ENCODE results near the gene SLC19A1. TPM values are rescaled to one million over a fixed set of nuclear protein-coding genes. Genes with fewer than 3 reads are reported as not detected.

Gene SLC19A1
- 67.0 TPM for polyA plus RNA-seq (ENCODE audit: insufficient read length)
- long read RNA-seq, donor 1, partial matches to known transcripts = 297 of 305 reads
- long read RNA-seq, donor 1, other reads (novel, unspliced or antisense) = 5 of 305 reads
- long read RNA-seq, donor 2, partial matches to known transcripts = 10 of 13 reads
- long read RNA-seq, donor 2, other reads (novel, unspliced or antisense) = 0 of 13 reads
- long read RNA-seq, donor 3, partial matches to known transcripts = 5 of 9 reads
- long read RNA-seq, donor 3, other reads (novel, unspliced or antisense) = 0 of 9 reads
- long read RNA-seq, donor 4 = 0 reads
- long read RNA-seq, donor 5, partial matches to known transcripts = 107 of 109 reads
- long read RNA-seq, donor 5, other reads (novel, unspliced or antisense) = 0 of 109 reads
- long read RNA-seq, donor 6, transcript SLC19A1-201 (6 exons, 3,811 nt) = major isoform, 5 of 87 reads
- long read RNA-seq, donor 6, partial matches to known transcripts = 81 of 87 reads
- long read RNA-seq, donor 6, other reads (novel, unspliced or antisense) = 0 of 87 reads
- long read RNA-seq, donor 7, partial matches to known transcripts = 156 of 156 reads
- long read RNA-seq, donor 7, other reads (novel, unspliced or antisense) = 0 of 156 reads
- long read RNA-seq, donor 8, partial matches to known transcripts = 158 of 177 reads
- long read RNA-seq, donor 8, other reads (novel, unspliced or antisense) = 16 of 177 reads

DNA sequence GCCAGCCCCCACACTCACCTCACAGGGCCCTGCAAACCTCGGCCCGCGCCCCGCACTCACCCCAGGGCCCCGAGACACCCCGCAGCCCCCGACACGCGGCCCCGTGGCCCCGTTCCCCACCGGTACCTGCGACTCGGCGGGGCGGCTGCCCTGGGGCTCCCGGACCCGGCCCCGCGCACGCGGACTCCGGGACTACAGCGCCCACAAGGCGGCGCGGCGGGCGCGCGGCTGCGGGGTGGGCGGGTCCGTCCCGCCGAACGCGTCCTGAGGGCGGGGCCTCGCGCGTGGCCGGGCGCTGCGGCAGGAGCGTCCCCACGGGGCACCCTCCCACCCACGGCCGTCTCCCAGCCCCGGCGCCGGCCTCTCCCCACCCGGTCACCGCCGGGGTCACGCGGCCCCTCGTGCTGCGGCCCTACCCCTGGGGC, at the start of gene SLC19A1:
SLC19A1 (minus strand) TSS at position 199 of the 425 bp plus-strand sequence. CDS start 4,481 bp downstream, outside the sequence.
- no peak for DNase-seq

DNA sequence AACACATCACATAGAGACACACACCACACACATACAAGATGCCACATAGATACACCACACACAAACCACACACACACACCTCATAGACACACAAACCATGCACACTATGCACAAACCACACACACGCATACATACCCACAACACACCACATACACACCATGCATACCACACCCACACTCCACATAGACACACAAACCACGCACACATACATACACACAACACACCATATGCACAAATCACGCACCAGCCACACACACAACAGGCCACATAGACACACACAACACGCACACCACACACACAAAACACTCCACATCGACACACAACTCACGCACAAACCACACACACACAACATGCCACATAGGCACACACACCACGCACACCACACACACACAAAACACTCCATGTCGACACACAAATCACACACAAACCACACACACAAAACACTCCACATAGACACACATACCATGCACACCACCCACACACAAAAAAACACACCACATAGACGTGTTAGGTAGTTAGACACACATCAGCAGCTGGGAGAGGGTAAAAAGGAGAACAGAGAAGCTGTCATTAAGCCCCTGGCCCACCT, 49.5 kb upstream of the SLC19A1 start:
- DNase-seq = no peak

DNA sequence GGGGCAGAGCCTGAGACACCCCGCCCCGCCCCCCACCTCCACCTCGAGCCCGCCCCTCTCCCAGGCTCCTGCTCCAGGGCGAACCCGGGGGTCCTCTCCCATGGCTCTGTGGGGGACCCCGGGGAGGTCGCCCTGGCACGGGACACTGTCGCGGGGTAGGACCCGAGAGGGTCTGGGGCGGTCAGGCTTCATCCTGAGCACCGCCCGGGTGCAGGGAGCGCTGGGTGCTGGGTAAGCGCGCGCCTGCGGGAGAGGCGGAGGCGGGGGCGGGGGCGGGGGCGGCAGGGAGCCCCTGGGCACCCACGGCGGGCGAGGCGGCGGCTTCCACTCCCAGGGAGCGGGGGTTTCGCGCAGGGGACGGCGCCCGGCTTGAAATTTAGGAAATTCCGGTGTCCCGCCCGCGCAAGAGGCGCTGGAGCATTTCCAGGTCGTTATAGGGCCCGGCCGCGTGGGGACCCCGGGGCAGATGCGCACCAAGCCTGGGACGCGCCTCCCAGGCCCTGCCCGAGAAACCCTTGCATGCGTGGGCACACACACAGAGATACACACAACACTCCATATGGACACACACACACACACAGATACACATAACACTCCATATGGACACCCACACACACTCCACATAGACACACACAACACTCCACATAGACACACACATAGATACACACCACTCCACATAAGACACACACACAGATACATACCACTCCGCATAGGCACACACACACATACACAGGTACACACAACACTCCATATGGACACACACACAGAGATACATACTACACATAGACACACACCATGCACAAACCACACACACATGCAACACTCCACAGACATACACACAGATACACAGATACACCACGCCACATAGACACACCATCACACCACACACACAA, 48.7 kb upstream of the SLC19A1 start:
- no peak for DNase-seq

DNA sequence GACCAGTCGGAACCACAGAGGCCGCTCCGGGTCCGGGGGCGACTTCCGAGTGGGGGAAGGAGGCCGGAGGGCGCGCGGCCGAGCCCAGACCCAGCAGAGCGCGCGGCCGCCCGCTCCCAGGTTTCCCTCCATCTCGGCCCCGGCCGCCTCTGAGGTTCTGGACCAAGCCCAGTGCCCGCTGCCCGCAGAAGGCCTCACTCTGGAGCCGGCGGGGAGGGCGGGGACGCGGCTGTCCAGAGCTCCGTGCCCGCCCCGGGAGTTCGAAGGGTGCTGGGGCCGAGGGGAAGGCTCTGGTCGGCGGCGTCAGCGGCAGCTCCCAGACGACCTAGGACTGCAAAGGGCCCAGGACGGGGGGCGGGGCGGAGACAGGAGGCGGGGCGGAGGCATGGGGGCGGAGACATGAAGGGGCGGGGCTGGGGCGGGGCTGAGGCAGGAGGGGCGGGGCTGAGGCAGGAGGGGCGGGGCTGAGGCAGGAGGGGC, 48.0 kb upstream of the SLC19A1 start:
- DNase-seq = no peak

DNA sequence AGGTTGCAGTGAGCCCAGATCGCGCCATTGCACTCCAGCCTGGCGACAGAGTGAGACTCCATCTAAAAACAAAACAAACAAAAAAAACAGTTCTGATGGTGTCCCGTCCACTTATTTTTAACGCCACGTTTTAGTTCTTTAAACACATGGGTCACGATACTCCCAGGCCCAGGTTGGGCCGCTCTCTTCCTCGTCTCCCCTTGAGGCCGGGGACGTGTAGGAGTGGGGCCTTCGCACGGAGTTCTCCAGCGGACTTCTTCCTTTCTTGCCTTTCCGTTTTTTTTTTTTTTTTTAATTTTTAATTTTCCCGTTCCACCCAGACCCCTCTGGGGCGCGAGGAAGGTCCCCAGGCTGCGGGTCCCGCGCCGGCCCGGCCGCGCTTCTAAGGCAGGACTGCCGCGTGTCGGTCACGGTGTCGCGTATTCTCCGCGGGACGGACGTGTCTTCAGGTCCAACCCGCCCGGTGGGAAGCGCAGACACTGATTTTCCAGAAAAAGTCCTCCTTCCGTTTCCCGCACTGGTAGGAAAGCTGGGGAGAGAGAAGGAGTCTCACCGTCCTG, 47.5 kb upstream of the SLC19A1 start:
- DNase-seq = no peak

DNA sequence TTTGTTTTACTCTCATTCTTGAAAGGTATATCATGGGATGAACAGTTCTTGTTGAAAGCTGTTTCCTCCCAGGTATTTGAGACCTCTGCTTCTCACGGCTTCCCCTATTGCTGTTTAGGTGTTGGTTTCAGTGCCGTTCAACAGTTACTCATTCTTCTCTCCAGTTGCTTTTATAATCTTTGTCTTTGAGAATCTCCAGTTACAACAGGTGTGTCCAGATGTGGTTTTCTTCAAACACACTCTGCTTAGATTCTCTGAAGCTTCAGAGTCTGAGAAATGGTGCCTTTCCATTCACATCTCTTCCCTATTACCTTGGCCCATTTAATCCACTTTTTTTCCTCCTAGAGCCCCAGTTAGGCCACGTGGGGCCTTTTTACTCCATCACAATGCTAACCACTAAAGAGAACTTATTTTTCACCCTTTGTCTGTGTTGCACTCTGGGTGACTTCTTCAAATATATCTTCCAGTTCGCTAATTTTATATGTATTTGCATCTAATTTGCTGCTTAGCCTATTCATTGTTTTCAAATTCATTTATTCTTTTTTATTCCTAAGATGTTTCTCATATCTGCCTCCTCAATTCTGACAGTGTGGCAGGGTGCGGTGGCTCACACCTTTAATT, 46.7 kb upstream of the SLC19A1 start:
- no peak for DNase-seq

DNA sequence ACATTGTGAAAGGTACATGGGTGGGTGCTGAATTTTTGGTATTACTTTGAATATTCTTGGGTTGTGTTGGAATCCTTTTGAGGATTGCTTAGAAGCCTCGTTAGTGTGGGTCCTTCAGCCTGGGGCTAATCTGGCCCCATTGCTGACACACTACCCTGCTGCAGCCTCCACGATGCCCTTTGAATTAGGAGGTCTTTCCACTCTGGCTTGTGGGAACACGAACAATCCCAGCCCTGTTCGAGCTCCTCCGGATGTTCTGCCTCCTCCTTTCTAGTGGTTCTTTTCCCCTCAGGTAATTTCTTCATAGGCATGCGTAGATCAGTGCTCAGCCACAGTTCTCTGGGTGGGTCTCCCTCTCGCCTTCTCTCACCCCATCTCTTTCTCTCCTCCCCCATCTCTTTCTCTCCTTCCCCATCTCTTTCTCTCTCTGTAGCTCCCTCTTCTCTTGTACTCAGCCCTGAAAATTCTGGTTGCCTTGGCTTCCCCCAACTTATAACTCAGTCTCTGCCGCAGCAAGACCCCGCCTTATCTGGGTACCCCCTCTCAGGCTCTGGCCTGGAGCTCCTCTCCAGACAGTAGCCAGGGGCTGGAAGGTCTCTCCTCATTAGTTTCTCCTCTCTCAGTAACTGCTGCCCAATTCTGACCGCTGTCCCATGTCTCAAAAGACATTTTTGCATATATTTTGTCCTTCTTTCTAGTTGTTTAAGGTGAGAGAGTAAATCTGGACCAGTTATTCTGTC, 46.0 kb upstream of the SLC19A1 start:
- DNase-seq = no peak

DNA sequence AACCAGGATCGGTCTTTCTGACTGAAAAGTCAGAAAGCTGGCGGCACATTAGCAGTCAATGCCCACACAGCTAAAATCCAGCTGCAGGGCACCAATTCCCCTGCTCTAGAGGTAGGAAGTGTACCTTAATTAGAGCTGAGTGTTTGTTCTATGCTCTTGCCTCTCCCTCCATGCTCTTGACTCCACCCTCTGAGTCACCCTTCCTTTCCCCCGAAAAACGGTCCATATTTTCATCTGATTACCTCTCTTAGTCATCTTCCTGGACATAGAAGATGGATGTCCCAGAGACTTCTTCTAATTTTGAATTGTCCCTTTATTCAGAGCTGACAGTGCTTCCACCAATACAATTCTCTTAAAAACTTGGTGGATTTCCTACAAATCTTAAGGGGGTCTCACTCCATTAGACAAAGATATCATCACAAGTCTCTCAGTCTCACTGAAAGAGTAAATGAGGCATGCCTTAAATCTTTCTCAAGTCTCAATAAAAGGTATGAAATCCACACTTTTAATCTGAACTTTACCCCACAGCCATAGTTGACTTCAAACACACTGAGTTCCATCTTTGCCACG, 44.1 kb upstream of the SLC19A1 start:
- no peak for DNase-seq

DNA sequence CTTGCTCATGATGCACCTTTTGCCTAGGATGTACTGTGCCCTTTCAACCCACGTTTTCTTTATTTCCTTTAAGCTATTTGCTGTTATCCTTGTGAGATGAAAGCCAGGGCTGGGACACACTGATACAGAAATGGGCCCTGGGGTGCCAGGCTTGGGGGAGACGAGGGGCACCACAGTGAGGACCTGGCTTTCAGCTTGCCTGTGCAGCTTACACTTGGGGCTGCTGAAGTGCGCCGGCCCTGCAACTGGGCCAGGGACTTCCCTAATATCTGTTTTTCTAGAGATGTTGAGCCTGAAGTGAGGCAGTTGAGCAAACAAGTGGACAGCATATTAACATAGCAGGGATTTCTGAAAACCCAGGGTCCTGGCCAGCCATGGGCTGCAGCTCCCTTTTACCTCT, 42.5 kb upstream of the SLC19A1 start:
- no peak for DNase-seq

DNA sequence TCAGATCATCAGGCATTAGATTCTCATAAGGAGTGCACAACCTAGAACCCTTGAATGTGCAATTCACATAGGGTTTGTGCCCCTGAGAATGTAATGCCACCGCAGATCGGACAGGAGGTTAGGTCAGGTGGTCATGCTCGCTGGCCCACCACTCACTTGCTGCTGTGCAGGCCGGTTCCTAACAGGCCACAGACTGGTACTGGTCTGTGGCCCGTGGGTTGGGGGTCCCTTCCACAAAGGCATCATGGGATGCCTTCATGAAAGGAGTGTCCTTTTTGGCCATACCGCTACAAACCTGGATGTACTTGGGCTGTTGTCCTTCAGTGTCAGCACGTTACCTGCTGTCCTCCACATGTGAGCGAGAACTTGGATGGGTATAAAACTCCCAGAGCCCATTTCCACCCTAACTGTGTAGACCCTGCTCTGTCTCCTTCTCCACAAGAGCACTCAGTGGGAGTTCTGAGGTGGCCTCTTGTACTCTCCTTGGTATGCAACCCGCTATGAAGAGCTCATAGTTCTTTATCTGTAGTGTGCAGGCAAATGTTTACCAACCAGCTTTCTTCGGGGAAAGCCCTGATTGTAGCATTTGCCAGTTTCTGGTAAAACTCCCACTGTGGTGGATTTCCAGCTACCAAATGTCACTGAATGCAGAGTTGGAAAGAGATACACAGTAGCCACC, 41.7 kb upstream of the SLC19A1 start:
- DNase-seq = no peak

DNA sequence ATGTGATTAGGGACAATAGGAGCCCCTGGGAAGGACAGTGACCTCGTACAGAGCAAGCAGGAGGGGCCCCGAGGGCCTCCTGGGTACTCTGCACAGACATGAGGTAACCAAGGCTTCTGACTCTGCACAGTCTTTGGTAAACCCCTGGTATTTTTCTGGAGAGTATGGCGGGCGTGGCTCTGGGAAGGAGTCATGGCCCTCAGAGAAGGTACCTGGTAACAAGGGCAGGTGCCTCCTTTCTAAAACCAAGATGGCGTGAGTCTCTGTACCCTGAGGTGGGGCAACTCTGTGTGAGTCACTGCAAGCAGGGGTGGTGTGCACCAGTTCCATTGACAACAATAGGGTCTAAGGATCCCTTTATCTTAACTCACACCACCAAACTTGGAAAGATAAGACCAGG, 39.9 kb upstream of the SLC19A1 start:
- no peak for DNase-seq

DNA sequence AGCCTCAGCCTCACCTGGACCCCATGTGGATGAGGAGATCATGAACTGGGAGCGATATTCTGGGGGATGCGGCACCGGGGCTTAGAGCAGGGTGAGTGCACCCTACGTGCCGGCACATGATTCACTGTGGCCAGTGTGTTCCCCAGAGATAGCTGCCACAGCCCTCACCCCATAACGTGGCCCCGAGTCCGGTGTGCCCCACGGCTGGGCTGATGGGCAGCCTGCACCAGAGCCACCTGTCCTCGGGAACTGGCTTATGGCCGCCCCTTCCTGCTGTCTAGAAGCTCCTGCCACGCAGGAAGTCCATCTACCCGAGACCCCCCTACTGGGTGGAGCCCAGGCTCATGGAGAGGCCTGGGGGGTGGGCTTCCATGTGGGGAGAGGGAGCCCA, 39.1 kb upstream of the SLC19A1 start:
- no peak for DNase-seq

DNA sequence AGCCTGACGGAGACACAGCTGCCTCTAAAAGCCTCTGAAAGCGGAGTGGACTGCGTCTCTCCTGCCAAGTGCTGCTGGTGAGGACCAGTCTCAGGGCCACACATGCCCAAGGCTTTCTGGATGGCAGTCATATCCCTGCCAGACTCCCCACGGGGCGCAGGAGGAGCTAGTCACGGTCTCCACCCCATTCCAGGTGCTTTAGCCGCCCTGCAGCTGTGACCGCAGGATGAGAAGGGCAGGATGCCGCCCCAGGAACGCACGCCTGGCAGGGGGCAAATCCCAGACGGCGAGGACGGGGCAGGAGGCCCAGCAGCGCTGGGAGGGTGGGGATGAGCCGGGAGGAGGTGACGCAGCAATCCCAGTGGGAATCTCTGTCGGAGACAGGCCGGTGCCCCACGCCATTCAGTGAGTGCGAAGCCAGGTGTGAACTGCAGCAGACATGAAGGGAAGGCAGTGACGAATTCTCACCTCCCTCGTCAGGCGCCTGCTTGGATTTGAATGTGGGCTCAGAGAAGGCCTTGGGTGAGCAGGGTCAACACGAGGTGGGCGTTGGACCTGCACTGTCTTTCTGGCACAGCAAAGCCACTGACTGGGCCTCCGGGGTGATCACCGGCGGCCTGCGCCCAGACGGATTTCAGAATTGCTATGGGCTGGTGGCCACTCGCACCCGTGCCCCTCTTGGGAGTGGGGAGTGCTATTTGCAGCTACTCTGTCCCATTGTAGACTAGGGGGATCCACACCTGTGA, 38.5 kb upstream of the SLC19A1 start:
- DNase-seq = no peak

DNA sequence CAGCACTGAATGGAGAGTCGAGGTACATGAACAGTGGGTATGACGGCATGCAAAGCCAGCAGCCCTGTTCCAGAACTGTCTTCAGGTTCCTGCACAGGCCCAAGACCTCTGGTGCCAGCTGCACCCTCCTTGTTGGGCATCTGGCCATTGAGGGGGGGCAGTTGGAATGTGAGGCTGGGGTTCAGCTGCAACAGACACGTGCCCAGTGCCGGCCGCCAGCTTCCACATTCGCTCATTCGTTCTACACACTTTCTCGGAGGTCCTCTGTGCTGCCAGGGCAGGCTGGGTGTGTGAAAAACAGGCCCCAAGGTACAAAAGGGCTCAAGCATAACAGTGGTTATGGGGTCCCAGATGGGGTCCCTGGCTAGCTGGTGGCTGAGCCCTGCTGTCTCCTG, 37.9 kb upstream of the SLC19A1 start:
- DNase-seq = no peak

DNA sequence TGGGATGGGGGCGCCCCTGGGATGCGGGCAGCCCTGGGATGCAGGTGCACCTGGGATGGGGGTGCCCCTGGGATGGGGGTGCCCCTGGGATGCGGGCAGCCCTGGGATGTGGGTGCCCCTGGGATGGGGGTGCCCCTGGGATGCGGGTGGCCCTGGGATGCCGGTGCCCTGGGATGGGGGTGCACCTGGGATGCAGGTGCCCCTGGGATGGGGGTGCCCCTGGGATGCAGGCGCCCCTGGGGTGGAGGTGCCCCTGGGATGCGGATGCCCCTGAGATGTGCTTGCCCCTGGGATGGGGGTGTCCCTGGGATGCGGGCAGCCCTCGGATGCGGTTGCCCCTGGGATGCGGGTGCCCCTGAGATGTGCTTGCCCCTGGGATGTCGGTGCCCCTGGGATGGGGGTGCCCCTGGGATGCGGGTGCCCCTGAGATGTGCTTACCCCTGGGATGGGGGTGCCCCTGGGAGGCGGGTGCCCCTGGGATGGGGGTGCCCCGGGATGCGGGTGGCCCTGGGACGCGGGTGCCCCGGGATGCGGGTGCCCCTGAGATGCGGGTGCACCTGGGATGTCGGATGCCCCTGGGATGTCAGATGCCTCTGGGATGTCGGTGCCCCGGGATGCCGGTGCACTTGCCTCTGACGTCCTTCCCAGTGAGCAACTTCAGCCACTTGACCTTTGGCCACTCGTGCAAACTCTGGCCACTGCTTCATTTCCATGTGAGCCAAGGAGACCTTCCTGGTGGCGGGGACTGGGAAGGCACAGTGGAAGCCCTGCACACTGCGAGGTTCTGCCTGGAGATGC, 37.3 kb upstream of the SLC19A1 start:
- no peak for DNase-seq

DNA sequence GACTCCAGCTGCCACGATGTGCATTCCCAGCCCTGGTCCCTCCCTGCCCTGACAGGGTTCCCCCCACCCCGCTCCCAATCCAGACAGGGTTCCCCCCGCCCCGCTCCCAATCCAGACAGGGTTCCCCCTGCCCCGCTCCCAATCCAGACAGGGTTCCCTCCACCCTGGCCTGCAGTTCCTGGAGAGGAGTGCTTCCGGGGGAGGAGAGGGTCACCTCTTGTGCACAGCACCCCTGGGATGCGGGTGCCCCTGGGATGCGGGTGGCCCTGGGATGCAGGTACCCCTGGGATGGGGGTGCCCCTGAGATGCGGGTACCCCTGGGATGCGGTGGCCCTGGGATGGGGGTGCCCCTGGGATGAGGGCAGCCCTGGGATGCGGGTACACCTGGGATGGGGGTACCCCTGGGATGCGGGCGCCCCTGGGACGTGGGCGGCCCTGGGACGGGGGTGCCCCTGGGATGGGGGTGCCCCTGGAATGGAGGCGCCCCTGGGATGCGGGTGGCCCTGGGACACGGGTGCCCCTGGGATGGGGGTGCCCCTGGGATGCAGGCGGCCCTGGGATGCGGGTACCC, 36.7 kb upstream of the SLC19A1 start:
- DNase-seq = no peak

DNA sequence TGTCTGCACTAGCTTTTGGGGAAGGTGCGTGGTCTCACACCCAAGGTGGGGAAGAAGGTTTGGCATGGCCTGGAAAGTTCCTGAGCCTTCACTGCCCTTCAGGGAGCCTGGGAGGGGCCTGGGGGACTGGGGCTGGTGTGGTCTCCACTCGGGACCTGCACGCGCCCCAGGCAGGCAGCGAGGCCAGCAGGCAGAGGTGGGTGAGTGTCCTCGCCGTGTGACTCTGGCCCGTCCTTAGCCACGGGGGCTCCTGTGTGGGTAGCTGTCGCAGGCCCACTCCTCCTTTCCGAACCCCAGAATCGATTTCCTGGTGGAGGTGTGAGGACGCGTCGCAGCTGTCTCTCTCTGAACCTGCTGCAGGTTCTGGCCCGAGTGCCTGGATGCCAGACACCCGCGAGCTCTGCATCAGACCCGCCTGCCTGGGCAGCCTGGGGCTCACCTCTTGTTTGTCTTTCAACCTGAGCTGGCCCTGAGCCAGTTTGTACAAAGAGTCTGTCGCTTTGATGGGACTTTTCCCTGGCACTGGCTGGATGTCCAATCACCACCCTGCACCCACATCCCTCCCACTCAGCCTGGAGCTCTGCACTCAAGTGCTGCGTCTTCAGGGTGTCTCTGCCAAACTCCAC, 36.0 kb upstream of the SLC19A1 start:
- DNase-seq = no peak

All from left kidney (tissue), 8 donors.